GOT3 (cell line): ENCODE data around the gene RBM33.

Source experiments
- DNase-seq: peaks from one replicate; lab custom pipeline; 2025; ENCODE audit warnings: mixed read lengths; lab: John Stamatoyannopoulos, UW

The RBM33 gene

DNA sequence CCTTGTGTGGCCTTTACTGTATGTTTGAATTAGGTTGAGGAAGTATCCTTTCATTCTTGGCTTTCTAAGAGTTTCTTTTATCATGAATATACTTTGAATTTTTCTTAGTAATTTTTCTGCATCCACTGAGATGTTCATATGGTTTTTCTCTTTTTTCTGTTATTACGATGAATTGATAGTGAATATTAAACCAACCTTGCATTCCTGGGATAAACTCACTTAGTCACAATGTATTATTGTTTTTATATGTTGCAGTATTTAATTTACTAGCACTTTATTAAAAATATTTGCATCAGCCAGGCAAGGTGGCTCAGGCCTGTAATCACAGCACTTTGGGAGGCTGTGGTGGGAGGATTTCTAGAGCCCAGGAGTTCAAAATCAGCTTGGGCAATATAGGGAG lies 15.3 kb upstream of the RBM33 start:
- DNase-seq: no peak

DNA sequence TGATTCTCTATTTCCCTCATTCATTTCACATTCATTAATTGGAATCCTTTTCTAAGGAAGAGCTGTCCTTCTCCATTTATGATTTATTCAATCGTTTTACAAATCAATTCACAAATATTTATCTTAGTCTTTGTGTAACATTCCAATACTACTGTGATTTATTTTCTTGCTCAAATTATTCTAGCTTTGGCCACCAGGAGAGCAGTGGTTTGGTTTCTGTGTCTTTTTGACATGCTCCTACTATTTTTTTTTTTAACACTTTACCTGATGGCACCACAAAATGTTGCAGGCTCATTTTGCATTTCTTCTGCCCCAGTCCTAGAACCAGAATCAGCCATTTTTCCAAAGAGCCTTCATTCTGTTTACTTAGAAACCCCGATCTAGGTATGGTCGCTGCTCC lies 13.3 kb upstream of the RBM33 start:
- DNase-seq: no peak

GRCh38 chr7:155635817-155636216 lies 8.6 kb upstream of the RBM33 start:
- no peak for DNase-seq

DNA sequence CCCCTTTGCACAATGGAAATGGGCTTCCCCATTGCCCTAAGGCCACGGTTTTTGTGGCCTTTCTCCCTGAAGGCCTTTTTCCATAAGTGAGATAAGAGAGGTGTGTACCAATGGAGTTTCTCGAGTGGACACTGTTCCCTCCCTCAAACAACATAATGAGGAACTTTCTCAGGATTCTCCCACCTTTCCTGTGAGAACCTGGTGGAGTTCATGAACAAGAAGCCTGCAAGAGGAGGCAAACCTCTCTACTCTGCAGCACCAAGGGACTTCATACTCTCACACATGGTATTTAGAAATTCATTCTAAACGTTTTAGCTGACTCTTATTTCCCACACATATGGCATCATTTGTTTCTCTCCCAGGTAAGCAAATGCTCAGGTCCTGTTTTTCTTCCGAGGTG lies 7.3 kb upstream of the RBM33 start:
- DNase-seq: no peak

DNA sequence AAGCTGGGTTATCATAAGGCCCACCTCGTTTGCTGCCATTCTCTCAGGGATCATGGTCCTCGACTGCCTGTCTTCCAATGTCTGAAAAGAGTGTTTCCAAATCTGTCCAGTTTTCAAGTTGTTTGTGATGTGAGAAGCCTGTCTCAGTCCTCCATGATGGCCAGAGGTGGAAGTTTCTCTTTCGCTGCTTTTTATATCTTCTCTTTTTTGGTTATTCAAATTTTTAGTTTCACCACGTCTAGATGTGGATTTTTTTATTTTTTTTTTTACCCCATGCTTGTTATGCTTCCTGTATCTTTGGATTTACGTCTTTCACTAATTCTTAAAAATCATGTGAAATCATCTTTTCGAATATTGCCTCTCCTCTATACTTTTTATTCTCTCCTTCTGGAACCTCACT lies 6.1 kb upstream of the RBM33 start:
- no peak for DNase-seq

DNA sequence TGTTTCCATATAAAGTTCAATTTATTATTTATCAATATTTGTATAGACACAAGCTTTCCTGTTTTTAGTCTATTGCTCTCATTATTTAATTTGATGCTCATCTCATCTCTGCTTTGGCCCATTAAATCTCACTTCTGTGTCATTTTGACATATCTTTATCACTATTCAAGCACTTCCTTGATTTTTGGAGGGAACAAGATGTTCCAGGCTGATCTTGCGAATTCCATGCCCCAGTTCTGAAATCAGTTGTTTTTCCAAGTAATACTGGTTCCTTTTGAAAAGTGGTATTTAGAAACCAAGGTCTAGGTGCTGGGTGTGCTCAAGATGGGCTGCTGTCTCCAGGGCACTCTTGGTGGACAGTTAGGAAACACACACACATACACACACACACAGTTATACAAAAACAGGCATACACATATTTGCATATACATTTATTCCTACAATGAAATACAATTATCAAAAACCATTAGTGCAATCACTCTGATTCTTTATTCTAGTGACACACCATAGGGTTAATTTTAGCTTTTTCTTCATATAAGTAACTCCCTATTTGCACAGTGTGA lies 4.4 kb upstream of the RBM33 start:
- no peak for DNase-seq

GRCh38 chr7:155640629-155641028 lies 3.8 kb upstream of the RBM33 start:
- no peak for DNase-seq

DNA sequence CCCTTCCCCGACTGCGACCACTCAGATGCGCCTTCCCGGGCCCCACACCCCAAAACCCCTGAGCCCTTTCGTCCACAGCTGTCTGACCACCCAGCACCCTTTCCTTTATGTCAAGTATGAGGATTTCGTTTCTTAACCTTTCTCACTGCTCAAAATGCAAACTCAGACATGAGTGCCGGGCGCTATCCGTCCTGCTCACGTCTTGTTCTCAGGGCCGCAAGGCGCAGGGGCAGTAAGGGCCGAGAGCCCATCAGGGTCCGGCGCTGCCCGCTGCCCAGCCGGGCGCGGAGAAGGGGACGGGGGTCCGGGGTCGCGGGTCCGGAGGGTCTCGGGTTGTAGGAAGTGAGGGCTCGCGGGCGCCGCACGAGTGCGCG lies 670 bp upstream of the RBM33 start:
- no peak for DNase-seq

- no peak for DNase-seq
Measured at GRCh38 chr7:155644971-155645509, 579 bp downstream of the RBM33 start.

- DNase-seq: no peak
Measured at GRCh38 chr7:155645662-155646061, 1.2 kb downstream of the RBM33 start.

DNA sequence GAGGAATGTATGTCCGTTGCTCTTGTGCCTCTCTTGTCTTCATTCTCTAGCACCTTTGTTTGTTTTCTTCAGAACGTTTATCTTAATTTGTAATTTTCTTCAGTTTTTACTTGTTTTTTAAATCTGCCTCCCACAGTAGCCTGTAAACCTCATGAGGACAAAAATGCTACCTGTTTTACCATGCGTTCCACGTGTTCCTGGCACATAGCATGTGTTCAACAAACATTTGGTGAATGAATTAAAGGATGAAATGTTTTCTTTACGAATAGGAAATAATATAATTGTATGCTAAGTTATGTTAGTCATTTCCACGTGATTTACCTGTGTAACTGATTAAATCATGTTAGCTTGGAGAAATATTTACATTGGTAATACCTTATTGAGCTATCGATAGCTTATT lies 2.2 kb downstream of the RBM33 start:
- DNase-seq: no peak

DNA sequence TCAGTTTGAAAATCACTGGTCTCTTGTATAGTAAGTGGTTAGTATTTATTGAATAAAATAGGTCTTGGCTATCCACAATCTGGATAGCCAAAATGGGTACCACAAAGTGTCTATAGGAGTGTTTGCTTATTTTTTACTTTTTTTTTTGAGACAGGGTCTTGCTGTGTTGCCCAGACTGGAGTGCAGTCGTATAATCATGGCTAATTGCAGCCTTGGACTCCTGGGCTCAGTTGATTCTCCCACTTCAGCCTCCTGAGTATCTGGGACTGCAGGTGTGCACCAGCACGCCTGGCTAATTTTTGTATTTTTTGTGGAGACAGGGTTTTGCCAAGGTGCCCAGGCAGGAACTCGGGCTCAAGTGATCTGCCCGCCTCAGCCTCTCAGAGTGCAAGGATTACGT lies 2.8 kb downstream of the RBM33 start:
- DNase-seq: no peak

DNA sequence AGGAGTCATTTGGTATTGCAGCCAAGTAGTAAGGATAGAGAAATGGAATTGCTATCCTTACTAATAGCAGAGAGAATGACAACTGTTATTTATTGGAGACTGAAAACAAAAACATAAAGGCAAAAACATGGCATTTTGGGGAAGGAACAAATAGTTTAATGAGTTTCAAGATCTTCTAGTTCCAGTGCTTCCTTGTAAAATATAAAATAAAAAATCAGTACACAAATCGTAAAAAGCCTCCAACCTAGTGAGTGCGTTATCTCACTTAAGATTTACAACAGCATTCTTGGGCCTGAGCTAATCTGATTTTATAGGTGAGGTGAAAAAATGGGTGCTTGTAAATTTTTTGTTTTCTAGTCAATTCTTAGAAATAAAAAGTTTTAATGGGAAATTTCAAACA lies 3.3 kb downstream of the RBM33 start:
- DNase-seq: no peak

GRCh38 chr7:155648752-155649339 lies 4.4 kb downstream of the RBM33 start:
- DNase-seq: no peak

GRCh38 chr7:155649588-155649987 lies 5.1 kb downstream of the RBM33 start:
- no peak for DNase-seq

- no peak for DNase-seq
Measured at GRCh38 chr7:155652156-155653114, 8.0 kb downstream of the RBM33 start.

DNA sequence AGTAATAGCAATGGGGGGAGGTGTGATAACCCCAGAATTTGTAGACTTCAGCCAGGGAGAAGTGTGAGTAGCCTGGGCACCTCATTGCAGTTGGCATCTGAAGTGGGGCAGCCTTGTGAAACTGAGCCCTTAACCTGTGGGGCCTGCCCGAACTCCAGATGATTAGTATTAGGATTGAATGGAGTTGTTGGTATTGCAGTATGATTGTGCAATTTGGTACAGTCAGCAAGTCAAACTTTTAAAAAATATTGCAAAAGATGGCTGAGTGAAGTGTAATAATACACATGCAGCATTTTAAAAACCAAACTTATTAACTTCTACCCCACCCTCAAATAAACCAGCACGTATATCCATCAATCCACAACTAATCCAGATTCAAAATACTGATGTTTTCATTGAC lies 9.3 kb downstream of the RBM33 start:
- DNase-seq: no peak

DNA sequence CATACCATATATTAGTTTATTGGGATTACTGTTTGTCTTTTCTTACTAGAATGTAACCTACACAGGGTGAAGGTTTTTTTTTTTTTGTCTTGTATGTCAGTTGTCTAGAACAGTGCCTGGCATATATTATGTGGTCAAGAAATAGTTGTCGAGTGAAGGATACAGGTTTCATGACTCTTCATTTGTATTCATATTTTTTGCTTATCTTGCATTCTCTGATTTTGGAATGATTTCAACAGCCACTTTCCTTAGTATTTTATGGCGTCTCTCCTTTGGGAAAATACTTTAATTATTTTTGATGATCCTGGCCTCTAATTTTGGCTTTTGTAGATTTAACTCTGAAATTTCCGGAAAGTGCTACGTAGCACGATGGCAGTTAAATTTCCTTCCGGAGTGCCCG lies 12.4 kb downstream of the RBM33 start:
- no peak for DNase-seq

- no peak for DNase-seq
Measured at GRCh38 chr7:155660059-155660757, 15.7 kb downstream of the RBM33 start.

DNA sequence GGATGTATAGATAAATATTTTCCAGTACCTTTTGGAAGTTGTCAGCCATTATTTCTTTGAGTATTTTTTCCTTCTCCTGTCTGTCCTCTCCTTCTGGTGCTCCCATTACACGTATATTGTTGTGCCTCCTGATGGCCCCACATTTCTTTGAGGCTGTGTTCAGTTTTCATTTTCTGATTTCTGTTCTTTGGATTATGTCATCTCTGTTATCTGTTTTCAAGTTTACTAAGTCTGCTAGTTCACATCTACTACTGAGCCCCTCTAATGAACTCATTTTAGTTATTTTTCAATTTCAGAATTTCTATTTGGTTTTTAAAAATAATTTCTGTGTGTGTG lies 16.3 kb downstream of the RBM33 start:
- DNase-seq: no peak

- no peak for DNase-seq
Measured at GRCh38 chr7:155662343-155663043, 18.0 kb downstream of the RBM33 start.

DNA sequence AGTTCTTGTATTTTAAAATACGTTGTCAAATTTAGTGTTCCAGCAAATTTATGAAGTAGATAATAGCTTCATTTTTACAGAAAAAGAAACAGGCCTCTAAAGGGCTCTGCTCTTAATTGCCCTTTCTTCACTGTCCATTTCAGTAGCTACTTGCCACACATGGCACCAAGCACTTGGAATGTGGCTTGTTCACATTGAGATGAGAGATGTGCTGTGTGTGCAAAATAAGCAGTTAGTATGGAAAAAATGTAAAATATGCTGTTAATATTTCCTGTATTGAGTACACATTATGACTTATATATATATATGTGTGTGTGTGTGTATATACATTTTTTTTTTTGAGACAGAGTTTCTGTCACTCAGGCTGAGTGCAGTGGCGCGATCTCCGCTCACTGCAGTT lies 19.5 kb downstream of the RBM33 start:
- DNase-seq: no peak
